Fibroblast of villous mesenchyme (primary cell): Measurements from ENCODE around the gene ENOX2. TPM values are rescaled to one million over a fixed set of nuclear protein-coding genes. Genes with fewer than 3 reads are reported as not detected.
A peak's percentile ranks its signal among the peaks of the same experiment; 100 is the strongest.

Source experiments
- DNase-seq: peaks from one replicate; pipeline ENCODE4 v3.0.0-alpha.2; 2010; ENCODE audit warnings: low read depth
- H3K4me3 ChIP-seq: 2 replicates; pipeline ENCODE4 v1.5.1; 2011; ENCODE audit warnings: low read depth, mild to moderate bottlenecking, low read length
- total RNA-seq: library from RNA; depleted of rRNA; stranded (reverse); fragments of >200 nt; gene quantifications from 2 replicates; pipeline ENCODE4 v1.2.3, GENCODE V29; 2012
- TF ChIP-seq, protein P1 (sequence below): IDR thresholded peaks from 2 replicates; pipeline ENCODE4 v1.5.1; 2012; ENCODE audit warnings: low read depth, mild to moderate bottlenecking, low read length; ENCODE audit not compliant: insufficient read depth

ENOX2 gene
- total RNA-seq, 1 donor: 9.5 TPM

DNA sequence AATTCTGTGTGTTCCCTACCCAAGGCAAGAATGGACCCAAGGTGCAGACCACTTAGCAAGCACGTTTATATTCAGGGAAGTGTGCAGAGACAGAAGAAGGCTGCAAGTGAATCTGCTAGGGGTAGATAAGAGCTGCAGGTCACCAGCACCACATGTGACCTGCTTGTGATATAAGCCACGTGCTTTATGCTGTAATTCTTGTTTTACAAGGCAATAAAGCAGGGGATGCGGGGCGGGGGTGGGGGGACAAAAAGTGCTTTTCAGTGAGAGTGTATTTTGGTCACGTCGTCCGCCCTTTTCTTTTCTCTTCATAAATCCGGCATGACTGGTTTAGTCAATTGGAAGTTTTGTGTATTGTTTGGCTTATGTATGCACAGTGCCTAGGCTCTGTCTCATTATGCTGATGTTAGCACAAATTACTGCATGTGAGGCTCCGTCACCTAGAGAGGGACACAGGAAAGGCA is 308.5 kb downstream of the ENOX2 start:
- peak; percentile 16 for DNase-seq
- no peak overlapping the region for H3K4me3 ChIP-seq
- TF ChIP-seq, protein P1, sequence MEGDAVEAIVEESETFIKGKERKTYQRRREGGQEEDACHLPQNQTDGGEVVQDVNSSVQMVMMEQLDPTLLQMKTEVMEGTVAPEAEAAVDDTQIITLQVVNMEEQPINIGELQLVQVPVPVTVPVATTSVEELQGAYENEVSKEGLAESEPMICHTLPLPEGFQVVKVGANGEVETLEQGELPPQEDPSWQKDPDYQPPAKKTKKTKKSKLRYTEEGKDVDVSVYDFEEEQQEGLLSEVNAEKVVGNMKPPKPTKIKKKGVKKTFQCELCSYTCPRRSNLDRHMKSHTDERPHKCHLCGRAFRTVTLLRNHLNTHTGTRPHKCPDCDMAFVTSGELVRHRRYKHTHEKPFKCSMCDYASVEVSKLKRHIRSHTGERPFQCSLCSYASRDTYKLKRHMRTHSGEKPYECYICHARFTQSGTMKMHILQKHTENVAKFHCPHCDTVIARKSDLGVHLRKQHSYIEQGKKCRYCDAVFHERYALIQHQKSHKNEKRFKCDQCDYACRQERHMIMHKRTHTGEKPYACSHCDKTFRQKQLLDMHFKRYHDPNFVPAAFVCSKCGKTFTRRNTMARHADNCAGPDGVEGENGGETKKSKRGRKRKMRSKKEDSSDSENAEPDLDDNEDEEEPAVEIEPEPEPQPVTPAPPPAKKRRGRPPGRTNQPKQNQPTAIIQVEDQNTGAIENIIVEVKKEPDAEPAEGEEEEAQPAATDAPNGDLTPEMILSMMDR: no peak

DNA sequence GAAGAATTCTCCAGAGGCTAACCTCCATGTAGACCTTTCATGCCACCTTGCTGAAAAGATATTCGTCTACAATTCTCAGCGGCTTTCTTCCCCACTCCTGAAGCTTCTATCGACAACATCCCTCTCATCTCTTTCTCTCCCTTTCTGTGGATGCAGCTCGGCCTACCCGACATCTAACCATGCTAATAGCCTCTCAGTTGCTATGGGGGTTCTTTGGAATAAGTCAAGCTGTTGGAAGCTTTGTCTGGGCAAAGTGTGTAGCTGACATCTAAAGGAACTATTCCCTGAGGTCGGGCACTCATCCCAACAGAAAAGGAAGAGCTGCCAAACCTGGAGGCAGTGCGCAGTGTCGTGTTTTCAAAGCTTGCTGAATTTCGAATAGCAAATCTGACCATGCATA is 309.1 kb downstream of the ENOX2 start:
- TF ChIP-seq, protein P1: no peak
- H3K4me3 ChIP-seq: no peak overlapping the region
- DNase-seq: no peak

DNA sequence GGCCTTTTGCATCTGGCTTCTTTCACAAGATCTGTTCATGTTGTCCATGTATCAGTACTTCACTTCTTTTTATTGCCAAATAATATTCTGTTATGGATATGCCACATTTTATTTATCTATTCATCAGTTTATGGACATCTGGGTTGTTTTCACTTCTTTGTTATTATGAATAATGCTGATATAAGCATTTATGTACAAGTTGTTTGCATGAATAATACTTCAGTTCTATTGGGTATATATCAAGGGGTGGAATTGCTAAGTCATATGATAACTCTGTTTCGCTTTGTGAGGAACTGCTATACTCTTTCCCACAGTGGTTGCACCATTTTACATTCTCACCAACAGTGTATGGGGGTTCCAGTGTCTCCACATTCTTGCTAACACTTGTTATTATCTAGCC is 310.8 kb downstream of the ENOX2 start:
- H3K4me3 ChIP-seq: no peak overlapping the region
- no peak for DNase-seq
- TF ChIP-seq, protein P1: no peak

DNA sequence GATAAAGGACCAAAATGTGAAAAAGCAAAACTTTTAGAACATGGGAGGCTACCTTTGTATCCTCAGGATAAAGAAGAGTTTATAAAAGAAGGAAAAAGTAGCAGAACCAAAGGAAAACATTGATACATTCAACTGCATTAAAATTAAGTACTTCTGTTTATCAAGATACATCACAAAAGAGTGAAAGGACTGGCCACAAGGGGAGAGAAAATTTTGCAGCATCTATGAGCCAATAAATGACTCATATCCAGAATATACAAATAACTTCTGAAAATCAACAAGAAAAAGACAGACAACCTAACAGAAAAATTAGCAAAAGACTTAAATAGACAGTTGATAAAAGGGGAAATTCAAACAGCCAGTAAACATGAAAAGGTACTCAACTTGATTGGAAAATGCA is 324.1 kb downstream of the ENOX2 start:
- no peak overlapping the region for H3K4me3 ChIP-seq
- TF ChIP-seq, protein P1: no peak
- DNase-seq: no peak

DNA sequence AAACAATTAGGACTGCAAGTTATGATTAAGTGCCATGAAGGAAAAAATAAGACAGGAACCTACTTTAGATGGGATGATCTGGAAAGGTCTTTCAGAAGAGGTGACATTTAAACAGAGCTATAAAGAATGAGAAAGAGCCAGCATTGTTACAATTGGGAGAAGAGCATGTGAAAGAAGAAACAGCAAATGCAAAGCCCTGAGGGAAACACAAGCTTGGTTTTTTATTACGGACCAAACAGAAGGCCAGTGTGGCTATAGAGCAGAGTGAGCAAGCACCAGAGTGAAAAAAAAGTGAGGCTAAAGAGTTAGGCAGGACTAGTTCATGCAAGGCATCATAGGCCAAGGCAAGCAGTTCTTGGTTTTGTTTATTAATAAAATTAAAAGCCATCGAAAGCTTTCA is 325.6 kb downstream of the ENOX2 start:
- no peak overlapping the region for H3K4me3 ChIP-seq
- DNase-seq: no peak
- TF ChIP-seq, protein P1: no peak

DNA sequence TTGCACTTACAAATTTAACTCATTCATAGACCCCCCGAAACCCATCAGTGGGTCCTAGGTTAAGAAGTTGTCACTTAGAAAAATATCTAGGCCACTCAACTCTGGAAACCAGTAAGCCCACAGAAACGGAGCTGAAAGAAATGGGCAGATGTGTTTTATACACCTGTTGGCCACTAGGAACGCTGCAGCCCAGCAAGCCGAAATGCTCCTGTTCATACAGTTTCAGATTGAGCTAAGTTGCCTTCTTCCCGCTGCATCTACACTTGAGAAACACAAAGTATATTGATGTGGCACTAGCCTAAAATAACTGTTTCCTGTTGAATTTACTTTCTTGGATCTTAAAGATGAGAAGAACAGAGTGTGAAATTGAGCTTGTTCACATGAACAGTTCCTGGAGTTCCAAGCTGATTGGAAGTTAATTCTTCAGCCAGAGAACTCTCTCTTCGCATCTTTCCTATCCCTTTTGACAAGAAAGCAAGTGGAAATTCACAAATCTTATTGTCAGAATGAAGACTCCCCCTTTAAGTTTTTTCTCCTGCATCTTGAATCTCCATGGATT is 327.1 kb downstream of the ENOX2 start:
- DNase-seq: peak; percentile 47
- TF ChIP-seq, protein P1: peak; percentile 74
- no peak overlapping the region for H3K4me3 ChIP-seq

Other genes starting within 250 kb of the ENOX2 start
- not detected in 2 replicates for gene ARHGAP36, start 155.1 kb upstream of the ENOX2 start, total RNA-seq